Camera-type eye (tissue), 1 donor: ENCODE data around the gene WDR1. TPM values are rescaled to one million over a fixed set of nuclear protein-coding genes. Genes with fewer than 3 reads are reported as not detected.

Experiments used
- total RNA-seq: library from RNA; depleted of rRNA; stranded (reverse); fragments of >200 nt; gene quantifications from one replicate; pipeline ENCODE4 v1.2.3, GENCODE V29; 2014

WDR1 gene, protein sequence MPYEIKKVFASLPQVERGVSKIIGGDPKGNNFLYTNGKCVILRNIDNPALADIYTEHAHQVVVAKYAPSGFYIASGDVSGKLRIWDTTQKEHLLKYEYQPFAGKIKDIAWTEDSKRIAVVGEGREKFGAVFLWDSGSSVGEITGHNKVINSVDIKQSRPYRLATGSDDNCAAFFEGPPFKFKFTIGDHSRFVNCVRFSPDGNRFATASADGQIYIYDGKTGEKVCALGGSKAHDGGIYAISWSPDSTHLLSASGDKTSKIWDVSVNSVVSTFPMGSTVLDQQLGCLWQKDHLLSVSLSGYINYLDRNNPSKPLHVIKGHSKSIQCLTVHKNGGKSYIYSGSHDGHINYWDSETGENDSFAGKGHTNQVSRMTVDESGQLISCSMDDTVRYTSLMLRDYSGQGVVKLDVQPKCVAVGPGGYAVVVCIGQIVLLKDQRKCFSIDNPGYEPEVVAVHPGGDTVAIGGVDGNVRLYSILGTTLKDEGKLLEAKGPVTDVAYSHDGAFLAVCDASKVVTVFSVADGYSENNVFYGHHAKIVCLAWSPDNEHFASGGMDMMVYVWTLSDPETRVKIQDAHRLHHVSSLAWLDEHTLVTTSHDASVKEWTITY
- total RNA-seq: 130 TPM

DNA sequence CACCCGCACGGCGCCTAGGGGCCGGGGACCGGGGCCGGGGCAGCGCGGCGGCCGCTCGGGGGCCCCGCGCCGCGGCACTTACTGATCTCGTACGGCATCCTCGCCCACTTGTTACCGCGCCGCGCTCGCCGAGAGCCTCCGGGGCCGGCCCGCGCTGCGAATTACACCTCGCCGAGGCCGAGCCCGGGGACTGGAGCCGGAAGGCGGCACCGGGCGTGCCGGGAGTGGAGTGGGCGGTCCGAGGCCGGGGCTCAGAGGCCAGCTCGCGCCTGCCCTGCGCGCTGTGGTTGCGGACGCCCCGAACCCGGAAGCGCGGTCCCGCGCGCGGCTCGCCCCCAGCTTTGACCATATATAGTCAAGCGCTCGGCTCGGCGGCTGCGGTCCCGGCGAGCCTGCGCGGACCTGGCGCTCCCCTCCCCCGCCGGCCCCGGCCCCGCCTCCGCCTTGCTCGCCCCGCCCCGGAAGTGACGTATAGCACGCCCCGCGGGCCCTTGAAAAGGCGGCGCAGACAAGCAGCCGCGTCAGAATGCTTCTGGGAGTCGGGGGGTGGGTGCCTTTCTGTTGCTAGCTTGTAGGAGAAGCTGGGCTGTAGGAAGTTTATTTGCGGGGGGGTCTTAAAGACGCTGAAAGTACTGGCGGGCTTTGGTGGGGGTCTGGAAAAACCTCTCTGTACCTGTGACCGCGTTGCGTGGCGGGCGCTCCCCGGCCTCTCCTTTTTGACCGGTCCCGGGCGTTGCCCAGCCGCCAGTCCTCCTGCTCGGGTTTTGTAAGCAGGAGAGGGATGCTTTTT is at the start of gene WDR1:
TSS of gene WDR1 (minus strand) at position 231 of the 790 bp plus-strand sequence. CDS start at position 98, 133 bp downstream.

Other genes starting within 250 kb of the WDR1 start
- 6.4 TPM for gene SLC2A9, start 95.3 kb downstream of the WDR1 start, total RNA-seq